WI38 (cell line): ENCODE results near the gene KCNK6.

ENCODE experiments used
- H3K4me3 ChIP-seq: 2 replicates; pipeline ENCODE4 v1.5.1; 2011; ENCODE audit warnings: low read depth, mild to moderate bottlenecking, control low read depth, low read length
- CTCF ChIP-seq: IDR thresholded peaks from 2 replicates; pipeline ENCODE4 v1.5.1; 2012; ENCODE audit warnings: low read depth, mild to moderate bottlenecking, control low read depth, low read length

Gene KCNK6

GRCh38 chr19:38359242-38360021 lies 39.8 kb downstream of the KCNK6 start:
- TF ChIP-seq CTCF: no peak
- no peak overlapping the region for H3K4me3 ChIP-seq

GRCh38 chr19:38360351-38360750 lies 40.7 kb downstream of the KCNK6 start:
- no peak overlapping the region for H3K4me3 ChIP-seq
- TF ChIP-seq CTCF: no peak

- TF ChIP-seq CTCF: no peak
- peak overlapping the region; percentile 63 for H3K4me3 ChIP-seq
Observed at GRCh38 chr19:38360839-38361631, 41.4 kb downstream of the KCNK6 start.

- peak overlapping the region; percentile 63 for H3K4me3 ChIP-seq
- no peak for TF ChIP-seq CTCF
Observed at GRCh38 chr19:38361633-38362075, 42.0 kb downstream of the KCNK6 start.

- H3K4me3 ChIP-seq: peak overlapping the region; percentile 63
- no peak for TF ChIP-seq CTCF
Observed at GRCh38 chr19:38362076-38362945, 42.7 kb downstream of the KCNK6 start.

GRCh38 chr19:38362946-38363688 lies 43.5 kb downstream of the KCNK6 start:
- H3K4me3 ChIP-seq: peak overlapping the region; percentile 63

GRCh38 chr19:38367041-38367440 lies 47.4 kb downstream of the KCNK6 start:
- no peak for TF ChIP-seq CTCF
- H3K4me3 ChIP-seq: no peak overlapping the region
